PFSK-1 (cell line): ENCODE data around the gene KCNK1.

ENCODE experiments used
- POLR2AphosphoS5 ChIP-seq: IDR thresholded peaks from 2 replicates; pipeline ENCODE4 v1.6.1; 2012; ENCODE audit warnings: low read depth, mild to moderate bottlenecking, control low read depth, low read length, moderate library complexity
- TF ChIP-seq, protein P1 (sequence below), 2 experiments: IDR thresholded peaks; 2 replicates each; pipeline versions ENCODE4 v1.6.1 to v1.8.0; 2011 to 2012; ENCODE audit warnings: low read depth in 2 of 2, low read length in 2 of 2, control low read depth in 1 of 2, inconsistent platforms in 1 of 2, mild to moderate bottlenecking in 1 of 2, moderate library complexity in 1 of 2; ENCODE audit not compliant: insufficient read depth in 1 of 2

DNA sequence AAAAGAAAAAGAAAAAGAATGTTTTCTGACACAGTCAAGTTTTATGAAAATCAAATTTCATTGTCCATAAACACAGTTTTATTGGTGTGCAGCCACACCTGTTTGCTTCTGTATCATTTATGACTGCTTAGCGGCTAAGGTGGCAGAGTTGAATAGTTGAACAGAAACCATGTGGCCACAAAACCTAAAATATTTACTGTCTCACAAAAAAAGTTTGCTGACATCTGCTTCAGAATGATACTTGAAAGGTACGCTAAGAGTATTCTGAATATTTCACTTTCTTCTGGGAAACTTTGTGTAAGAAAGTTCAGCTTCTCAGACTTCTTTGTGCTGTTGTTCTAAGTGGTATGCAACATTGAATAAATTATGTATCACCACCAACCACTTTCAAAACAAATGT lies 6.2 kb downstream of the KCNK1 start:
- TF ChIP-seq POLR2AphosphoS5: no peak
- TF ChIP-seq, protein P1, sequence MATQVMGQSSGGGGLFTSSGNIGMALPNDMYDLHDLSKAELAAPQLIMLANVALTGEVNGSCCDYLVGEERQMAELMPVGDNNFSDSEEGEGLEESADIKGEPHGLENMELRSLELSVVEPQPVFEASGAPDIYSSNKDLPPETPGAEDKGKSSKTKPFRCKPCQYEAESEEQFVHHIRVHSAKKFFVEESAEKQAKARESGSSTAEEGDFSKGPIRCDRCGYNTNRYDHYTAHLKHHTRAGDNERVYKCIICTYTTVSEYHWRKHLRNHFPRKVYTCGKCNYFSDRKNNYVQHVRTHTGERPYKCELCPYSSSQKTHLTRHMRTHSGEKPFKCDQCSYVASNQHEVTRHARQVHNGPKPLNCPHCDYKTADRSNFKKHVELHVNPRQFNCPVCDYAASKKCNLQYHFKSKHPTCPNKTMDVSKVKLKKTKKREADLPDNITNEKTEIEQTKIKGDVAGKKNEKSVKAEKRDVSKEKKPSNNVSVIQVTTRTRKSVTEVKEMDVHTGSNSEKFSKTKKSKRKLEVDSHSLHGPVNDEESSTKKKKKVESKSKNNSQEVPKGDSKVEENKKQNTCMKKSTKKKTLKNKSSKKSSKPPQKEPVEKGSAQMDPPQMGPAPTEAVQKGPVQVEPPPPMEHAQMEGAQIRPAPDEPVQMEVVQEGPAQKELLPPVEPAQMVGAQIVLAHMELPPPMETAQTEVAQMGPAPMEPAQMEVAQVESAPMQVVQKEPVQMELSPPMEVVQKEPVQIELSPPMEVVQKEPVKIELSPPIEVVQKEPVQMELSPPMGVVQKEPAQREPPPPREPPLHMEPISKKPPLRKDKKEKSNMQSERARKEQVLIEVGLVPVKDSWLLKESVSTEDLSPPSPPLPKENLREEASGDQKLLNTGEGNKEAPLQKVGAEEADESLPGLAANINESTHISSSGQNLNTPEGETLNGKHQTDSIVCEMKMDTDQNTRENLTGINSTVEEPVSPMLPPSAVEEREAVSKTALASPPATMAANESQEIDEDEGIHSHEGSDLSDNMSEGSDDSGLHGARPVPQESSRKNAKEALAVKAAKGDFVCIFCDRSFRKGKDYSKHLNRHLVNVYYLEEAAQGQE (IDR thresholded peaks at IDR 0.05; ENCODE audit: insufficient read depth in 1 of 2, low read depth in 2 of 2, low read length in 2 of 2): no peak
